ENCODE results near the gene PRR30.
"Not testable (repeated sequence)": the region's sequence is repeated elsewhere in the genome, so short reads cannot be mapped to it uniquely, and the experiment has no call there.

PRR30 gene

DNA sequence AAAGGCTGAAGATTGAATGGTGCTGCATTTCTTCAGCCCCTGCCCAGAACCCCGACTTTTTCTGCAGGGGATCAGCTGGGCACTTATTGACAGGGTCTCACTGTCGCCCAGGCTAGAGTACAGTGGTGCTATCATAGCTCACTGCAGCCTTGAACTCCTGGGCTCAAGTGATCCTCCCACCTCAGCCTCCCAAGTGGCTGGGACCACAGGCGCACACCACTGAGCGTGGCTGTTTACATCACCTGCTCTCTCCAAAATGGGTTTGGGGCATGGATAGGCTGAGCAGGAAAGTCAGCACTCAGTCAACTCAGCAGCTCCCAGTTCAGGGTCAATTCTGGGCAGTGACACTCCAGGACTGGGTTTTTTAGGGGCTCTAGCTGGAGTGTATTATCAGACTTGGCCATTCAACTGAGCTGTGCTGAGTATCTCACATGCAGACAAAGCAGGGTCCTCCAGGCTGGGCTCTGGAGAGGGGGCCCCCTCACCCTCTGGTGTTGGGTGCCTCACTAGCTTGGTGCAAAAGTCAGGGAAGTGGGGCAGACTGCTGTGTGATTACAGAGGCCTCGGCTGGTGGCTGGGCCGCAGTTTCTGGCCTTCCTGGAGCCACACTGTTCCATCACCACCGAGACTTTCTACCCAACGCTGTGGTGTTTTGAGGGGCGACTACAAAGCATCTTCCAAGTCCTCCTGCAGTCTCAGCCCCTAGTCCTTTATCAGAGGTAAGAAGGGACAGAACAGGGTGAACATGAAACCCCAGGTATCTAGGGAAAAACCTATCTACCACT, 11.1 kb downstream of the PRR30 start:
- no peak for DNase-seq

DNA sequence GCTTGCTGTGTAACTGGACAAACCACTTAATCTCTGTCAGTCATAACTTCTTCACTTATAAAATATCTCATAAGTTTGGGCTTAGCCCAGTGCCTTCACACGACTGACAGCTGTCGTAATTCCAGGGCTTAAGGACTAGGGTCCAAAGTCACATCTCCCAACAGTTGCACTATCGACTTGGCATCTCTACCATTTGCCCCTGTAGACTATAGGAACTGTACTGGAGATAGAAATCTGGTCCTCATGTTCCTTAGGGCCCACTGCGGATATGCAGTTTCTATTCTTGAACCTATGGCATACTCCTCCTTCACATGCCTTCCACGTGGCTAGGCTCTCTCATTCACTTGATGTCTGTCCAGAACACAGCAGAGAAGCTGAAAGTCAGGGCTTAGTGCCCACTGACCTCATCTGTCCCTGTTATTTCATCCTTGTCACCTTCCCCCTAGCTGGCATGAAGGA, 12.9 kb downstream of the PRR30 start:
- DNase-seq = no peak

DNA sequence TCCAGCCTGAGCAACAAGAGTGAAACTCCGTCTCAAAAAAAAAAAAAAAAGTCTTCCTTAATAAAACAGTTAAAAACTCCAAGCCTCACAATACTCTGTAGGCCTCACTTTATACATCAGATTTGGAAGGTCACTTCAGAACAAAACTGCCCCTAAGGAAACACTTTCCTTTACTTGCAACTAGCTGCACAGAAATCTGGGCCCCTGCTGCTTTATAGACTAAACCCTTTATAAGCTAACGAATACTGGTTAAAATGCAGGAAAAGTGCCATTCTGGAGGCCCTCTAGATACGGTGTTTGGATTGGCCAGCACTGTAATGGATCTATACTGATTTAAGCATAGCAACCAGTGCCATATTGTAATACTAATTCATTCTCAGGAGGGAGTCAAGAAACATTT, 14.1 kb downstream of the PRR30 start:
- DNase-seq = no peak

DNA sequence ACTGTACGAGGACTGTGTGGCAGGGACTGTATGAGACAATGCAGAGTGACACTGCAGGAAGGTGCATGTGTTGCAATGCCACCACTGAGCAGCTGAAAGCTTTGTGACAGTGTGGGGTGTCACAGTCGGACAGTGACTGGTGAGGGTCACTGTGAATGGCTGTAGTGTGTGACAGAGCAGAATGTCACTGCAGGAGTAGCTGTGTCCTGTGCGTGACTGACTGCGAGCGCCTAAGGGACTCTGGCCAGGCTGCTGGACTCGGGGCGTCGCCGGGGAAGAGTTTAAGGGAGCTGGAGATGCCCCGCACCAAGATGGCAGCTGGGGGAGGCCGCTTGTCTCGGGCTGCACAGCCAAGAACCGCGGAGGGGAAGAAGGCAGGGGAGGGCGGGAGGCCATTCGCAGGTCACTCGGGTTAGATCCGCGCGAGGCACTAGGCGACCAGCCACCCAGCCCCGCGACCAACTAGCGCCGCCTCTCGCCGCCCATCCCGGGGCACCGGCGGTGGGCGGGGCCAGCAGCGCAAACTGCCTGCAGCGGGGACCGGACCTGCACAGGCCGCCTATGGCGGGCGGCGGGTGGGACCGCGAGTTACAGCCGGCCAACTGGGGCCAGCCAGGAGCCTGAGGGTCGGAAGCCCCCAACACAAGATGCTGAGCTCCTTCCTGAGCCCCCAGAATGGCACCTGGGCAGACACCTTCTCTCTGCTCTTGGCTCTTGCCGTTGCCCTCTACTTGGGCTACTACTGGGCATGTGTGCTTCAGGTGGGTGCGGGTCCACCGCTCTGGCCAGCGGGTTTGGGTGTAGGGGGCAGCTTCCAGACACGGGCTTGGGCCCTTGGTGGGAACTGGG, 15.7 kb downstream of the PRR30 start, which contains the start of gene ABHD1:
ABHD1 (plus strand) TSS at position 514 of the 849 bp plus-strand sequence; CDS start at position 648, 134 bp downstream.
- no peak for DNase-seq

DNA sequence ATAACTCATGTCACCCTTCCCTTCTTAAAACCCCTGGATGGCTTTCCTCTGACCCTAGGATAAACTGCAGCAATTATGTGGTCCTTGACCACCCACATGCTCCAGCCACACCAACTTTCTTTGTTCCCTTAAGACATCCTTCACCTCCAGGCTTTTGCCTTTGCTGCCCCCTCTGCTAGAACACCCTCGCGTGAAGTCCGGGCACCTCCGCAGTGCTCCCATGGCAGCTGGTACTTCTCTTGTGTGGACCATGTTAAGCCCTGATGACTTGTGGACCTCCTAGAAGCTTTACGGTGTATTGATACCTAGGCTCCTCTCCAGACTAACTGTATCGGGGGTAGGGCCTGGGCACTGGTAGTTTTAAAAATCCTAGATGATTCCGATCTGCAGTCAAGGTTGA, 16.4 kb downstream of the PRR30 start:
- no peak for DNase-seq

DNA sequence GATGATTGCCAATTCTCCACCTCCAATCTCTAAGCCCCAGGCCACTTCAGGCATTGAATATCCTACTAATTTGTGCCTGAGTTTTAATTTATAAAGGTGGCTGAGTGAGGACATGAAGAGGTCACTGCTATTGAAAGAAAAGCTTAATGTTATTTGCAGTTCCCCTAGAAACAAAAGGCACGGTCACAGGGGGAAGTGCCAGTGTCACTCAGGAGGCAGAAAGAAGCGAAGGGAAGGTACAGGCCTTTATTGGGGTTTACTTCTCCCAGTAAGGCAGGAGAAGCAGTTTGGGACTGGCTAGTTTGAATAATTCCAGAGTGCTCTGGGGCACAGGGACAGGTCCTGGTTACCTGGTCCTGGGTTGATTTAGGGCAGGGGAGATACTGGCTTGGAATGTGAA, 17.3 kb downstream of the PRR30 start:
- DNase-seq = no peak

DNA sequence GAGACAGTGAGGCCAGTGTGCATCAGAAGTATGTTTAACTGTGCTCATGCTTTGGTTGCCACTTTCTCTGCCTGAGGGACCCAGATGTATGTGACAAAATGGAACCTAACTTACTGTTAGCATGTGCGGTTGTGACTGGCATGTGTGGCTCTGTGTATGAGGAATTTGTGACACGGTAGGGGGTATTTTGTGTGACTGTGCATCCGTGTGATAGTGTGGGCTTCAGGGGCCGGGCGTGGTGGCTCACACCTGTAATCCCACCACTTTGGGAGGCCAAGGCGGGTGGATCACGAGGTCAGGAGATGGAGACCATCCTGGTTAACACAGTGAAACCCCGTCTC, 19.9 kb downstream of the PRR30 start:
- not testable (repeated sequence) for DNase-seq

DNA sequence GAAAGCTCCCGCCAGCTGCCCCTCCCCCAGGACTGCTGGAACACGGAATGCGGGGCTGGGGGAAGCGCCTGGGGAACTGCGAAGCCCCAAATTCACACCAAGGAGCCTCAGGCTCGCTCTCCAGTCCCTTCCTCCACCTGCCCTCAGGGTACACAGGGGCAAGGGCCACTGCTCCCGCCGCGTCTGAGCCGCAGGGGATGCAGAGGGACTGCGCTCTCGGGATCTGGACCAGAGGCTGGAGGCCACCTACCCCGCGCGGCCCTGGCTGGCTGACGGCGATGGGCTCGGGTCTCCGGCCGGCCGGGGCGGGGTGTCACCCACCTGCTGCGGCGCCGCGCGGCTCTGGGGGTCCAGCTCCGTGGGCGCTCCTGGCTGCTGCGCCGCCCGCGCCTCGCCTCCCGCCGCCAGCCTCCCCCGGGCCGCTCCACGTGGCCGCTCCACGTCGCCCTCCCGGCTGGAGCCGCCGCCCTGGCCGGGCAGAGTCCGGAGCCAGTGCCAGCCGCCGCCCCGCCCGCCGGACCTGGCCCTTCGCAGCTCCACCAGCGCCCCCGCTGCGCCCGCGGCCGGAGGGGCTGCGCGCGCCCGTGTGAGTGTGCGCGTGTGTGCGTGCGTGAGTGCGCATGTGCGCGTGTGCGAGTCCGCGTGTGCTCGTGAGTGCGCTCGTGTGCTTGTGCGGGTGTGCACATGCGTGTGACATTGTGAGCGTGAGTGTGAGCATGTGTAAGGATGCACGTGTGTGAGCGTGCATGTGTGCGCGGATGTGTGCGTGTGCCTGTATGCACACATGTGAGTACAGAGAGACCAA, 20.5 kb downstream of the PRR30 start, which contains the start of gene CGREF1:
CGREF1 (minus strand) TSS at position 604 of the 805 bp plus-strand sequence. CDS start 14,762 bp downstream, outside the sequence.
- no peak for DNase-seq

DNA sequence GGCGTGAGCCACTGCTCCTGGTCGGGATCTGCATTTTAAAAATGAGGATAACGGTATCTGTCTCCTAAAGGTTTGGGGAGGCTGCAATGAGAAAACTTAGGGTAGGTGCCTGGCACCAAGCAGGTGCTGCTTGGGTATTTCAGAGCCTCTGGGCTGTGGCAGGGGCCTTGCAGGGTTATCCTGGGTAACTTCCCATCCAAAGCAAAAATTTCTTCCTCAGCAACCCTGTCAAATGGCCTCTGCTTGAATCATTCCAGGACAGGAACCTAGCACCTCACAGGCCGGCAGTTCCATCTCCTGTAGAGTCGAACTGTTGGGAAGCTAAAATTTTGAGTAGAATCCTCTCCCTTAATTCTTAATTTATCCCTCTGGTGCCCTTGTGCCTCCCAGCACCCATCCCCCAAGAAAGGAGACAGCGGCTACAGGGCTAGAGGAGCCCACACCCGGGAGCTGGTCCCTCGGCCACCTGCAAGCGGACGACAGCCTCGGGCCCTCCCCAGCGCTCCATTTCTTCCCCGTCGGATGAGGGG, 21.1 kb downstream of the PRR30 start:
- DNase-seq = no peak

DNA sequence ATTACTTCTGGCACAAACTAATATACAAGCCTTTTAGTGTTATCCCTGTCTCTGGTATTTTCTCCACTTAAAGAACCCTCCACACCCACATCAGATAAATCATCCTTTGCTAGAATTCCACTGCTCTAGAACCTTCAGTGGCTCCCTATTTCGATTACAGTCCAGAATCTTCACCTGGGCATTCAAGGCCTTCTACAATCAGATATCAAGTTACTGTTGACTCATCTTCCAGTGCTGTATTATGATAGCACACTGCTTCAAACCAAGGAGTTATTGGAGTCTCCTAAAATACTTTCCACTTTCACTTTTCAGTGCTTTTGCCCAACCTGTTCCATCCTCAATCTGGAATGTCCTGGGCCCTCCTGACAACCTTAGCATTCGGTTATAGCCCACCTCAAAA, 23.7 kb downstream of the PRR30 start:
- DNase-seq = no peak

DNA sequence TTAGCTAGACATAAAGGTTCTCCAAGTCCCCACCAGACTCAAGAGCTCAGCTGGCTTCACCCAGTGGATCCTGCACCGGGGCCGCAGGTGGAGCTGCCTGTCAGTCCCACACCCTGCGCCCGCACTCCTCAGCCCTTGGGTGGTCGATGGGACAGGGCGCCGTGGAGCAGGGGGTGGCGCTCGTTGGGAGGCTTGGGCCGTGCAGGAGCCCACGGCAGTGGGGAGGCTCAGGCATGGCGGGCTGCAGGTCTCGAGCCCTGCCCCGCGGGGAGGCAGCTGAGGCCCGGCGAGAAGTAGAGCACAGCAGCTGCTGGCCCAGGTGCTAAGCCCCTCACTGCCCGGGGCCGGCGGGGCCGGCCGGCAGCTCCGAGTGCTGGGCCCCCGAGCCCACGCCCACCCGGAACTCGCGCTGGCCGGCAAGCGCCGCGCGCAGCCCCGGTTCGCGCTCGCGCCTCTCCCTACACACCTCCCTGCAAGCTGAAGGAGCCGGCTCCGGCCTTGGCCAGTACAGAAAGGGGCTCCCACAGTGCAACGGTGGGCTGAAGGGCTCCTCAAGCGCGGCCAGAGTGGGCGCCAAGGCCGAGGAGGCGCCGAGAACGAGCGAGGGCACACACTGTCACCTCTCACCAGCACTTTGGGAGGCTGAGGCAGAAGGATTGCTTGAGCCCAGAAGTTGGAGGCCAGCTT, 27.7 kb downstream of the PRR30 start:
- not testable (repeated sequence) for DNase-seq

DNA sequence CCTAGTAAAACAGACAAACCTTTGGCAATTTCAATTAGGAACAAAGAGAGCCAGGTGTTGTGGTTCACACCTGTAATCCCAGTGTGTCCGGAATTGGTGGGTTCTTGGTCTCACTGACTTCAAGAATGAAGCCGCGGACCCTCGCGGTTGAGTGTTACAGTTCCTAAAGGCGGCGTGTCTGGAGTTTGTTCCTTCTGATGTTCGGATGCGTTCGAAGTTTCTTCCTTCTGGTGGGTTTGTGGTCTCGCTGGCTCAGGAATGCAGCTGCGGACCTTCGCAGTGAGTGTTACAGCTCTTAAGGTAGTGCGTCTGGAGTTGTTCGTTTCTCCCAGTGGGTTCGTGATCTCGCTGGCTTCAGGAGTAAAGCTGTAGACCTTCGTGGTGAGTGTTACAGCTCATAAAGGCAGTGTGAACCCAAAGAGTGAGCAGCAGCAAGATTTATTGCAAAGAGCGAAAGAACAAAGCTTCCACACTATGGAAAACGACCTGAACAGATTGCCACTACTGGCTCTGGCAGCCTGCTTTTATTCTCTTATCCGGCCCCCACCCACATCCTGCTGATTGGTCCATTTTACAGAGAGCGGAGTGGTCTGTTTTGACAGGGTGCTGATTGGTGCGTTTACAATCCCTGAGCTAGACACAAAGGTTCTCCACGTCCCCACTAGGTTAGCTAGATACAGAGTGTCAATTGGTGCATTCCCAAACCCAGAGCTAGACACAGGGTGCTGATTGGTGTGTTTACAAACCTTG, 28.4 kb downstream of the PRR30 start:
- DNase-seq = not testable (repeated sequence)

DNA sequence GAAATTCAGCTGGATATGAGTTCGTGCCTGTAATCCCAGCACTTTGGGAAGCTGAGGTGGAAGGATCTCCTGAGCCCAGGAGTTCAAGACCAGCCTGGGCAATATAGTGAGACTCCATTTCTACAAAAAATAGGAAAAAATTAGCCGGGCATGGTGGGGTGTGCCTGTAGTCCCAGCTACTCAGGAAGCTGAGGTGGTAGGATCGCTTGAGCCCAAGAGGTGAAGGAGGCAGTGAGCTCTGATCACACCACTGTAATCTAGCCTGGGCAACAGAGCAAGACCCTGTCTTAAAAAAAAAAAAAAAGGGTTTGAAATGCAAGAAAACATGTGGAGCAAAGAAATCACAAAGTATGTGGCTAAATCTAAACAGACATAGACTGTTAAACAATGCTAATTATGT, 30.1 kb downstream of the PRR30 start:
- no peak for DNase-seq

DNA sequence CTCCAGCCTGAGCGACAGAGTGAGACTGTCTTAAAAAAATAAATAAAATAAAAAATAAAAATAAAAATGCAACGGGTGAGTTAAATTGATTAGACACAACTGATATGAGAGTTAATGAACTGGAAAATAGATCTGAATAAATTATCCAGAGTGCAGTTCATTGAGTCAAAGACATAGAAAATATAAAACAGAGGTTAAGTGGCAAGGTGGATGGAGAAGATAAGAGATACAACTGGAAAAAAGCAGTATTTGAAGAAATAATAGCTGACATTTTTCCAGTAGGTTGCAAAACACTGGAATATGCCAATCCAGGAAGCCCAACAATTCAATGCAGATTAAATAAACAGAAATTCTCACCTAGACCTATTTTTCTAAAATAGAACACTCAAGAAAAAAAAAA, 31.0 kb downstream of the PRR30 start:
- no peak for DNase-seq

DNA sequence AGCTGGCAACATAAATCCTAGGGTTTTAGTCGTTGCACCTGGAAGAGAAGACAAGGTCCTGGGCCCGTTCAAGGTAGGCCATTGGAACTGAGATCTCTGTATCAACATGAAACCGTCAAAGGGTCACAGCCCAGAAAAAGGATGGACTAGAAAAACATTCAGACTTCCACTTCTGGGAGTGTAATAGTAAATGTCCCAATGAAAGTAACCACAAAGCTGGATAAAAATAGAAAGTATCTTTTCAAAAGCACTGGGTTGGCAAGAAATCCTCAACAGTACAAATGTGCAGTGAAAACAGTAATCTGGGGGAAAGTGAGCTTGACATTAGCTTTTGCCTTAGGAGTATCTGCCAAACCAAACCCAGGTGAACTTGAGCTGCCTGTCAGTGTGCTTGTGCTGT, 33.2 kb downstream of the PRR30 start:
- DNase-seq = no peak

DNA sequence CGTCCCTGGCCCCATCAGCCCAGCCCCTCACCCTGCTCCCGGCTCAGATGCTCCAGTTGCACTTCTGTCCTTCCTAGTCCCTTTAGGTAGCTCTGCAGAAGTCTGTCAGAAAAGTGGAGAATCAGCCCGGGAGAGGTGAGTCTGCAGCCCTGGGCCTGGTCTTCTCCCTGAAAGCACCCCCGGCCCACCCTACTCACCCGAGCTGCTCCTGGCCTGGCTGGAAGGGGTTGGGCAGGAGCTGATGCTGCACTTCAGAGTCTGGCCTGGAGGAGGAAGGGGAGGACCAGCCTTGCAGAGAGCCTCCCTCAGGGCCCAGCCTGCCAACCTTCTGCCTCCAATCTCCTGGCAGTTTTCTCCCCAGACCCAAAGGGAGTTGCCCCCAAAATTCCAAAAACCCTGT, 36.9 kb downstream of the PRR30 start:
- DNase-seq = no peak

DNA sequence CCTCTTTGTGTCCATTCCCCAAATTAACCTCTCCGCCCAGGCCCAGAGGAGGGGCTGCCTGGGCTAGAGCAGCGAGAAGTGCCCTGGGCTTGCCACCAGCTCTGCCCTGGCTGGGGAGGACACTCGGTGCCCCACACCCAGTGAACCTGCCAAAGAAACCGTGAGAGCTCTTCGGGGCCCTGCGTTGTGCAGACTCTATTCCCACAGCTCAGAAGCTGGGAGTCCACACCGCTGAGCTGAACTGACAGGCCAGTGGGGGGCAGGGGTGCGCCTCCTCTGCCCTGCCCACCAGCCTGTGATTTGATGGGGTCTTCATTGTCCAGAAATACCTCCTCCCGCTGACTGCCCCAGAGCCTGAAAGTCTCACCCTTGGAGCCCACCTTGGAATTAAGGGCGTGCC, 39.2 kb downstream of the PRR30 start:
- DNase-seq = no peak

DNA sequence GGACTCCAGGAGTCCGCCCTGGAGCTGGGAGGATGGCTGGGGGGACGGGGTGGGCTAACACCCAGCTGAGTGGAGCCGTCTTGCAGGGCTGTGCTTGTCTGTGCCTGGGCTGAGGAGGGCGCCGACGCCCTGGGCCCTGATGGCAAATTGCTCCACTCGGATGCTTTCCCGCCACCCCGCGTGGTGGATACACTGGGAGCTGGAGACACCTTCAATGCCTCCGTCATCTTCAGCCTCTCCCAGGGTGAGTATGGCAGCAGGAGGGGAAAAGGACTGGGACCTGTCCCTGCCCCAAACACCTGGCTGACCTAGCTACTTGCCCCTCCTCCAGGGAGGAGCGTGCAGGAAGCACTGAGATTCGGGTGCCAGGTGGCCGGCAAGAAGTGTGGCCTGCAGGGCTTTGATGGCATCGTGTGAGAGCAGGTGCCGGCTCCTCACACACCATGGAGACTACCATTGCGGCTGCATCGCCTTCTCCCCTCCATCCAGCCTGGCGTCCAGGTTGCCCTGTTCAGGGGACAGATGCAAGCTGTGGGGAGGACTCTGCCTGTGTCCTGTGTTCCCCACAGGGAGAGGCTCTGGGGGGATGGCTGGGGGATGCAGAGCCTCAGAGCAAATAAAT, 39.8 kb downstream of the PRR30 start:
- DNase-seq = no peak

DNA sequence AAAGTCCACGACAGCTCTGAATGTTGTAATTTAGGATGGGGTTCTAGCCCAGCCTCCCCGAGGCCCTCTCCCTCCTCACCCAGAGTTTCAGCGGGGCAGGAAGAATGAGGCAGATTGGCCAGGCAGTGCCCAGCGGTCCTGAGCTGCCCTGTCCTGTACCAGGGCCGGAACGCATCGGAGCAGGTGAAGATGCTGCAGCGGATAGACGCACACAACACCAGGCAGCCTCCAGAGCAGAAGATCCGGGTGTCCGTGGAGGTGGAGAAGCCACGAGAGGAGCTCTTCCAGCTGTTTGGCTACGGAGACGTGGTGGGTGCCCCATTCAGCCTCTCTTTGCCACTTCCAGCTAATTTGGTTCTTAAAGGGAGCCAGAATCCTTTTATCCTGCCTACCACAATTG, 41.9 kb downstream of the PRR30 start:
- DNase-seq = no peak

DNA sequence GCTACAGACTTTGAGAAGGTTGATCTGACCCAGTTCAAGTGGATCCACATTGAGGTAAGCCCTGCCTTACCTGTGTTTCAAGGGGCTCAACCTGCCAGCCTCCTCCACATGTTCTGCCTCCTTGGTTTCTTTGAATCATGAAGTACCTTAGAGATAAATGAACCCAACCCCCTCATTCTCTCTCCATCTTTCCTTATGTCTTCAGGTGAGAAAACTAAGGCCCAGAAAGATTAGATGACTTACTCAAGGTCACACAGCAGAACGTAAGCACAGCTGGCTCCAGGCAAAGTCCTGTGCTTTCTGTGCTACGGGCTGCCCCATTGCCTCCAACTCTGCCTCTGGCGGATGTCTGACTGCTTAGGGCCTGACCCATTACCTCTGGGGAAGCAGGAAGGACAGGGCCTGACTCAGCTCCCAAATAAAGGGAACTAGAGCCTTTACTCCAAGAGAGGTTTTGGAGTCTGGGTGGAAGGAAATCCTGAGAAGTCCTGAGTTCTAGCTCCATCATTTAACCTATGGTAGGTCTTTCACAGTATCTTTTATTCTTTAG, 42.4 kb downstream of the PRR30 start:
- no peak for DNase-seq

Data from SW 1271 (cell line).